Panc1 (cell line): Measurements from ENCODE around the gene FAM237B. TPM values are rescaled to one million over a fixed set of nuclear protein-coding genes. Genes with fewer than 3 reads are reported as not detected.

Experiments used
- ATAC-seq: fragments of 200-7000 bp; cut with Tn5 transposase; 2 replicates; pipeline ENCODE4 v1.9.1; 2020; ENCODE audit warnings: mild to moderate bottlenecking, moderate library complexity
- BruUV-seq: library from RNA; stranded (reverse); fragments of 400-500 nt; replicated peaks from 2 replicates; lab custom pipeline; 2021; lab: Mats Ljungman, UMichigan
- CTCF ChIA-PET: fragments of 300-600 bp; sonication (Branson Sonifier 250); formaldehyde crosslinking; loops from one replicate; lab custom pipeline; 2022; ENCODE audit warnings: antibody characterized with exemption; lab: Charles Lee
- POLR2A ChIA-PET: fragments of 300-600 bp; sonication (Branson Sonifier 250); formaldehyde crosslinking; loops from one replicate; lab custom pipeline; 2022; ENCODE audit warnings: antibody characterized with exemption; lab: Charles Lee
- DNase-seq: peaks from one replicate; pipeline ENCODE4 v3.0.0-alpha.2; 2010; ENCODE audit warnings: low read depth, low spot score
- H3K27ac ChIP-seq: 2 replicates; pipeline ENCODE4 v1.5.1; 2011; ENCODE audit warnings: mild to moderate bottlenecking, low read length, inconsistent platforms
- H3K27me3 ChIP-seq: fragments of 200-500 bp; sonication (Bioruptor generic); 2 replicates; pipeline ENCODE4 v1.6.0; 2014; ENCODE audit warnings: low read length, inconsistent platforms; ENCODE audit not compliant: control insufficient read depth, insufficient read depth
- H3K36me3 ChIP-seq: fragments of 200-500 bp; sonication (Bioruptor generic); 2 replicates; pipeline ENCODE4 v1.5.1; 2014; ENCODE audit warnings: inconsistent platforms, mild to moderate bottlenecking, low read length, moderate library complexity; ENCODE audit not compliant: control insufficient read depth, insufficient read depth
- H3K4me1 ChIP-seq: 2 replicates; pipeline ENCODE4 v1.5.1; 2011; ENCODE audit warnings: inconsistent platforms, mild to moderate bottlenecking, low read length, moderate library complexity; ENCODE audit not compliant: control insufficient read depth, insufficient read depth
- H3K4me3 ChIP-seq, 2 experiments: 2 replicates each; pipeline ENCODE4 v1.5.1; 2011 to 2012; ENCODE audit warnings: low read depth in 2 of 2, low read length in 2 of 2, mild to moderate bottlenecking in 2 of 2, inconsistent platforms in 1 of 2, moderate library complexity in 1 of 2
- H3K9me3 ChIP-seq: fragments of 200-500 bp; sonication (Bioruptor generic); 2 replicates; pipeline ENCODE4 v1.5.1; 2014; ENCODE audit warnings: low read depth, mild to moderate bottlenecking, inconsistent platforms, low read length, moderate library complexity; ENCODE audit not compliant: control insufficient read depth, insufficient read depth
- CTCF ChIP-seq: fragments of 450-650 bp; IDR thresholded peaks from 2 replicates; pipeline ENCODE4 v1.5.1; 2017; ENCODE audit warnings: mild to moderate bottlenecking
- POLR2AphosphoS5 ChIP-seq: IDR thresholded peaks from 2 replicates; pipeline ENCODE4 v1.6.1; 2012; ENCODE audit warnings: mild to moderate bottlenecking, low read depth, low read length, moderate library complexity
- REST ChIP-seq, 2 experiments: IDR thresholded peaks; 2 replicates each; pipeline ENCODE4 v1.6.1; 2011 to 2012; ENCODE audit warnings: low read depth in 2 of 2, control low read depth in 1 of 2, low read length in 1 of 2, mild to moderate bottlenecking in 1 of 2, moderate library complexity in 1 of 2; ENCODE audit not compliant: insufficient read depth in 1 of 2
- SIN3A ChIP-seq: IDR thresholded peaks from 2 replicates; pipeline ENCODE4 v1.6.1; 2012; ENCODE audit warnings: low read depth, mild to moderate bottlenecking, low read length, moderate library complexity, borderline replicate concordance; ENCODE audit not compliant: insufficient read depth
- TCF7L2 ChIP-seq: IDR thresholded peaks from 2 replicates; pipeline ENCODE4 v1.6.1; 2011; ENCODE audit warnings: mild to moderate bottlenecking, low read depth, low read length, inconsistent platforms
- in situ Hi-C: cut with HindIII; loops from 2 replicates; pipeline ENCODE4 v1.10.0; 2016; ENCODE audit warnings: low sequenced_read_pairs, low pct_unique_long_range_greater_than_20kb
- intact Hi-C: fragments of 100-400 bp; cut with micrococcal nuclease; formaldehyde crosslinking; loops from one replicate; pipeline ENCODE4 v1.10.0; 2022; ENCODE audit not compliant: unreplicated experiment
- total RNA-seq: library from RNA; stranded (reverse); gene quantifications from one replicate; pipeline ENCODE4 v1.2.1, GENCODE V29; 2021; ENCODE audit not compliant: unreplicated experiment

Gene FAM237B
- total RNA-seq, 1 experiment from 2014 or later = not detected

GRCh38 chr7:90266808-90267207 is 54.3 kb downstream of the FAM237B start:
- CTCF ChIA-PET = no interaction called here
- TF ChIP-seq TCF7L2 = no peak
- no peak for TF ChIP-seq SIN3A
- TF ChIP-seq CTCF = no peak
- no peak for TF ChIP-seq REST (IDR thresholded peaks at IDR 0.05; ENCODE audit: insufficient read depth in 1 of 2, low read depth in 2 of 2, low read length in 1 of 2)
- TF ChIP-seq POLR2AphosphoS5 = no peak
- intact Hi-C loops = no loop called here
- Histone ChIP-seq H3K4me3 (no peak overlapping the region), H3K27me3 (peaks cover 3% of the 10 kb centered on the region; the same call in 1 of the 2 replicates), H3K36me3 (no peaks in the 10 kb centered on the region; the same call in 1 of the 2 replicates), H3K27ac (no peak overlapping the region), H3K9me3 (no peaks in the 10 kb centered on the region), H3K4me1 (no peaks in the 10 kb centered on the region)
- in situ Hi-C loops = no loop called here
- no TSS peak for BruUV-seq
- no peak for ATAC-seq
- POLR2A ChIA-PET = no interaction called here
- no peak for DNase-seq

Other genes starting within 250 kb of the FAM237B start
- 5.5 TPM for gene STEAP1, start 166.8 kb downstream of the FAM237B start, total RNA-seq
- gene STEAP2, start 109.6 kb downstream of the FAM237B start, total RNA-seq = 4.1 TPM
- gene CFAP69, start 76.1 kb downstream of the FAM237B start, total RNA-seq = 0.51 TPM
- gene GTPBP10, start 25.4 kb upstream of the FAM237B start, total RNA-seq = 23.7 TPM
- 25.5 TPM for gene CLDN12, start 82.2 kb upstream of the FAM237B start, total RNA-seq
- not detected for gene PTTG1IP2, start 148.3 kb upstream of the FAM237B start, total RNA-seq